ENCODE measurements around the gene ARHGAP26. TPM values are rescaled to one million over a fixed set of nuclear protein-coding genes. Genes with fewer than 3 reads are reported as not detected.

Gene ARHGAP26
- polyA plus RNA-seq, 3 donors = 26.5 to 56.8 (median 28.7) TPM

GRCh38 chr5:143008809-143009521, 238.8 kb downstream of the ARHGAP26 start:
- H3K9me3 ChIP-seq (replicated peaks in 1 of 2; ENCODE audit: control insufficient read depth in 1 of 2, insufficient read depth in 1 of 2, low read length in 2 of 2) = no peaks in the 10 kb centered on the region
- peaks cover under 1 to 17% of the 10 kb centered on the region in 2 donors for H3K36me3 ChIP-seq (replicated peaks in 1 of 2; ENCODE audit: control insufficient read depth in 1 of 2, insufficient read depth in 2 of 2, low read length in 2 of 2)
- intact Hi-C loops (cut with micrococcal nuclease) = loop anchor here (5.0 to 10.0 kb wide), 5 partner anchors 37 to 396 kb away; partner anchors contain the start of gene NR3C1 (in 1 of the 2)
- H3K4me1 ChIP-seq (ENCODE audit: control insufficient read depth in 1 of 2, insufficient read depth in 2 of 2, low read length in 2 of 2) = peaks cover 65 to 67% of the 10 kb centered on the region in 2 donors
- H3K9ac ChIP-seq (ENCODE audit: insufficient read depth, low read length, poor library complexity, severe bottlenecking) = peak overlapping the region; percentile 58
- H3K4me1 Mint-ChIP-seq = peaks cover 75% of the 10 kb centered on the region
- no peaks in the 10 kb centered on the region for H3K27me3 Mint-ChIP-seq (ENCODE audit: low read depth in 3 of 3)
- H3K4me3 ChIP-seq (replicated peaks in 1 of 3; ENCODE audit: low read depth in 2 of 3, low read length in 3 of 3) = peak overlapping the region in 1 of 3 experiments; percentile 46
- H2AFZ ChIP-seq (ENCODE audit: insufficient read depth, low read depth, low read length, poor library complexity, severe bottlenecking) = no peak overlapping the region
- H3K79me2 ChIP-seq (ENCODE audit: insufficient read depth, low read length) = peaks cover 47% of the 10 kb centered on the region
- H4K20me1 ChIP-seq (ENCODE audit: insufficient read depth, low read length) = no peaks in the 10 kb centered on the region
- H3K9me3 Mint-ChIP-seq = no peaks in the 10 kb centered on the region
- TF ChIP-seq CTCF (IDR thresholded peaks at IDR 0.05) = no peak
- H3K27ac ChIP-seq (ENCODE audit: low read depth in 1 of 2, low read length in 2 of 2) = peak overlapping the region; percentile 64 to 100
- WGBS (ENCODE audit: insufficient coverage) = no CpG with 5 or more reads among the region's 10 CpGs
- peaks cover 38 to 50% of the 10 kb centered on the region in 2 donors for H3K36me3 Mint-ChIP-seq
- DNase-seq = peak; percentile 99 to 100 (median 100)
- H3K4me3 Mint-ChIP-seq = peak overlapping the region; percentile 9 to 57
- peak overlapping the region; percentile 92 to 99 (median 96) for H3K27ac Mint-ChIP-seq
- H3K27me3 ChIP-seq (ENCODE audit: control insufficient read depth in 2 of 2, insufficient read depth in 2 of 2, low read length in 2 of 2) = no peaks in the 10 kb centered on the region
- peak overlapping the region; percentile 49 for H3K4me2 ChIP-seq (replicated peaks; ENCODE audit: extremely low read depth, low read length, poor library complexity, severe bottlenecking)

DNA sequence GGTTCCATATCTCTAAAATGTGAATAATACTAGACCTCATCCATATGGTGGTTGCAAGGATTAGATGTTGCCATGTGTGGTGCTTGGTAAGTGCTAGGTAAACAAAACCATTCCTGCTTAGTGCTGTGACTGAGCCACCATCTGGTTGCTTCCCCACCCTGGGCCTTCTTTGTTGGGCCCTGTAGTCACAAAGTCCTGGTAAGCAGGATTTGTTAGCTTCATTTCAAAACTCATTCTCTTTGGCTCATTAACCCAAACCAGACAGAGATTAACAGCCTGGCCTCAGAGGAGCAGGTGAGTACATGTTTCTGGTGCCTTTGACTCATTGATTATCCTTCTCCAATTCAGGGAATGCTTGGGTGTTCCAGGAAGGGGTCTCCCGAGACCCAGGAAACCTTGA, 240.2 kb downstream of the ARHGAP26 start:
- peaks cover 51 to 53% of the 10 kb centered on the region in 2 donors for H3K4me1 ChIP-seq (ENCODE audit: control insufficient read depth in 1 of 2, insufficient read depth in 2 of 2, low read length in 2 of 2)
- peaks cover 61% of the 10 kb centered on the region for H3K4me1 Mint-ChIP-seq
- no peaks in the 10 kb centered on the region for H3K9me3 Mint-ChIP-seq
- intact Hi-C loops (cut with micrococcal nuclease) = loop anchor here in 1 of 2 donors (5.0 kb wide), 1 partner anchor 107 kb away; no protein-coding TSS in a partner anchor
- no peak overlapping the region for H3K9ac ChIP-seq (ENCODE audit: insufficient read depth, low read length, poor library complexity, severe bottlenecking)
- no peak overlapping the region for H3K4me2 ChIP-seq (replicated peaks; ENCODE audit: extremely low read depth, low read length, poor library complexity, severe bottlenecking)
- no peaks in the 10 kb centered on the region for H3K9me3 ChIP-seq (replicated peaks in 1 of 2; ENCODE audit: control insufficient read depth in 1 of 2, insufficient read depth in 1 of 2, low read length in 2 of 2)
- no peaks in the 10 kb centered on the region for H4K20me1 ChIP-seq (ENCODE audit: insufficient read depth, low read length)
- TF ChIP-seq CTCF (IDR thresholded peaks at IDR 0.05) = no peak
- no peak overlapping the region for H3K4me3 ChIP-seq (replicated peaks in 1 of 3; ENCODE audit: low read depth in 2 of 3, low read length in 3 of 3)
- no peaks in the 10 kb centered on the region for H3K27me3 Mint-ChIP-seq (ENCODE audit: low read depth in 3 of 3)
- DNase-seq = no peak
- H2AFZ ChIP-seq (ENCODE audit: insufficient read depth, low read depth, low read length, poor library complexity, severe bottlenecking) = no peak overlapping the region
- peaks cover 50 to 56% of the 10 kb centered on the region in 2 donors for H3K36me3 Mint-ChIP-seq
- H3K27ac ChIP-seq (ENCODE audit: low read depth in 1 of 2, low read length in 2 of 2) = peak overlapping the region in 1 of 2 donors; percentile 100
- H3K27me3 ChIP-seq (ENCODE audit: control insufficient read depth in 2 of 2, insufficient read depth in 2 of 2, low read length in 2 of 2) = no peaks in the 10 kb centered on the region
- H3K4me3 Mint-ChIP-seq = no peak overlapping the region
- H3K36me3 ChIP-seq (replicated peaks in 1 of 2; ENCODE audit: control insufficient read depth in 1 of 2, insufficient read depth in 2 of 2, low read length in 2 of 2) = peaks cover 14 to 31% of the 10 kb centered on the region in 2 donors
- peak overlapping the region; percentile 69 to 99 (median 95) for H3K27ac Mint-ChIP-seq
- WGBS (ENCODE audit: insufficient coverage) = no CpG with 5 or more reads among the region's 1 CpG
- peaks cover 35% of the 10 kb centered on the region for H3K79me2 ChIP-seq (ENCODE audit: insufficient read depth, low read length)
